Measurements from ENCODE around the gene CENPB.

Gene CENPB

GRCh38 chr20:3783068-3783489 lies 3.5 kb downstream of the CENPB start:
- Histone ChIP-seq H2AFZ (ENCODE audit: low read length) (no peak overlapping the region), H3K9me2 (ENCODE audit: low read depth, low read length) (no peaks in the 10 kb centered on the region), H3K9me3 (ENCODE audit: low read length) (no peaks in the 10 kb centered on the region), H3K4me2 (ENCODE audit: low read length) (no peak overlapping the region), H3K79me2 (ENCODE audit: insufficient read depth, low read length) (no peaks in the 10 kb centered on the region), H3K4me1 (ENCODE audit: insufficient read depth, low read length, severe bottlenecking) (peaks cover 53% of the 10 kb centered on the region), H3F3A (ENCODE audit: insufficient read depth, low read length) (no peaks in the 10 kb centered on the region), H4K20me1 (ENCODE audit: insufficient read depth, low read length) (no peaks in the 10 kb centered on the region), H3K4me3 (ENCODE audit: low read depth, low read length, poor library complexity, severe bottlenecking) (no peak overlapping the region), H3K27me3 (ENCODE audit: insufficient read depth, low read length) (peaks cover 7% of the 10 kb centered on the region), H3K36me3 (ENCODE audit: insufficient read depth, low read length) (peaks cover 4% of the 10 kb centered on the region), H3K27ac (ENCODE audit: low read depth, low read length, poor library complexity, severe bottlenecking) (no peak overlapping the region), H3K9ac (ENCODE audit: low read length) (no peak overlapping the region)
- TF ChIP-seq EZH2 (IDR thresholded peaks at IDR 0.05; ENCODE audit: borderline replicate concordance, low read length) (no peak), CTCF (IDR thresholded peaks at IDR 0.05; ENCODE audit: low read length) (no peak)

GRCh38 chr20:3782597-3782996 lies 3.9 kb downstream of the CENPB start:
- no peak for TF ChIP-seq EZH2 (IDR thresholded peaks at IDR 0.05; ENCODE audit: borderline replicate concordance, low read length)
- no peak for TF ChIP-seq CTCF (IDR thresholded peaks at IDR 0.05; ENCODE audit: low read length)
- H3K36me3 ChIP-seq (ENCODE audit: insufficient read depth, low read length), result peaks cover 4% of the 10 kb centered on the region
- no peaks in the 10 kb centered on the region for H3K9me3 ChIP-seq (ENCODE audit: low read length)
- no peaks in the 10 kb centered on the region for H3K79me2 ChIP-seq (ENCODE audit: insufficient read depth, low read length)
- H3F3A ChIP-seq (ENCODE audit: insufficient read depth, low read length), result no peaks in the 10 kb centered on the region
- no peak overlapping the region for H3K9ac ChIP-seq (ENCODE audit: low read length)
- peaks cover 57% of the 10 kb centered on the region for H3K4me1 ChIP-seq (ENCODE audit: insufficient read depth, low read length, severe bottlenecking)
- peaks cover 7% of the 10 kb centered on the region for H3K27me3 ChIP-seq (ENCODE audit: insufficient read depth, low read length)
- no peaks in the 10 kb centered on the region for H4K20me1 ChIP-seq (ENCODE audit: insufficient read depth, low read length)
- H3K27ac ChIP-seq (ENCODE audit: low read depth, low read length, poor library complexity, severe bottlenecking), result no peak overlapping the region
- H3K4me3 ChIP-seq (ENCODE audit: low read depth, low read length, poor library complexity, severe bottlenecking), result no peak overlapping the region
- H3K9me2 ChIP-seq (ENCODE audit: low read depth, low read length), result no peaks in the 10 kb centered on the region
- no peak overlapping the region for H3K4me2 ChIP-seq (ENCODE audit: low read length)
- H2AFZ ChIP-seq (ENCODE audit: low read length), result no peak overlapping the region

GRCh38 chr20:3781153-3781910 lies 5.2 kb downstream of the CENPB start, which contains the start of gene SPEF1:
TSS of gene SPEF1 (minus strand) at chr20:3781448. CDS start at chr20:3781287, 161 bp downstream.
- Histone ChIP-seq H2AFZ (ENCODE audit: low read length) (no peak within 1 kb of the TSS), H3F3A (ENCODE audit: insufficient read depth, low read length) (no peaks in the 10 kb centered on the region), H3K36me3 (ENCODE audit: insufficient read depth, low read length) (peaks cover 4% of the 10 kb centered on the region), H4K20me1 (ENCODE audit: insufficient read depth, low read length) (no peaks in the 10 kb centered on the region), H3K9me2 (ENCODE audit: low read depth, low read length) (no peaks in the 10 kb centered on the region), H3K4me1 (ENCODE audit: insufficient read depth, low read length, severe bottlenecking) (peaks cover 56% of the 10 kb centered on the region), H3K4me3 (ENCODE audit: low read depth, low read length, poor library complexity, severe bottlenecking) (peak within 1 kb of the TSS; percentile 51), H3K9me3 (ENCODE audit: low read length) (no peaks in the 10 kb centered on the region), H3K27me3 (ENCODE audit: insufficient read depth, low read length) (peaks cover 7% of the 10 kb centered on the region), H3K27ac (ENCODE audit: low read depth, low read length, poor library complexity, severe bottlenecking) (no peak within 1 kb of the TSS), H3K4me2 (ENCODE audit: low read length) (peak within 1 kb of the TSS; percentile 66), H3K79me2 (ENCODE audit: insufficient read depth, low read length) (no peaks in the 10 kb centered on the region), H3K9ac (ENCODE audit: low read length) (no peak within 1 kb of the TSS; the same call in 1 of the 2 replicates)
- TF ChIP-seq EZH2 (IDR thresholded peaks at IDR 0.05; ENCODE audit: borderline replicate concordance, low read length) (no peak), CTCF (IDR thresholded peaks at IDR 0.05; ENCODE audit: low read length) (peak; percentile 42; the same call in 1 of the 2 replicates)
